Mesenchymal stem cell (in vitro differentiated cells and primary cell): ENCODE data around the gene DHCR24.

Experiments used
- DNase-seq: peaks from one replicate; pipeline ENCODE4 v3.0.0-alpha.2; 2013
- H2AFZ ChIP-seq: one replicate; pipeline ENCODE4 v1.6.1; 2013; ENCODE audit warnings: low read depth, mild to moderate bottlenecking, control low read depth, inconsistent platforms, low read length, moderate library complexity
- H2AK5ac ChIP-seq: 2 replicates; pipeline ENCODE4 v1.6.1; 2013; ENCODE audit warnings: low read length, moderate library complexity, mild to moderate bottlenecking, inconsistent platforms; ENCODE audit not compliant: severe bottlenecking
- H2BK120ac ChIP-seq: one replicate; pipeline ENCODE4 v1.6.1; 2013; ENCODE audit warnings: low read depth, mild to moderate bottlenecking, inconsistent platforms, low read length, moderate library complexity
- H2BK12ac ChIP-seq, 2 experiments: one replicate each; pipeline ENCODE4 v1.6.1; 2013; ENCODE audit warnings: inconsistent platforms in 2 of 2, low read length in 2 of 2, mild to moderate bottlenecking in 2 of 2, moderate library complexity in 2 of 2, control low read depth in 1 of 2
- H2BK15ac ChIP-seq: one replicate; pipeline ENCODE4 v1.6.1; 2013; ENCODE audit warnings: mild to moderate bottlenecking, low read depth, inconsistent platforms; ENCODE audit not compliant: poor library complexity, severe bottlenecking
- H2BK5ac ChIP-seq: 2 replicates; pipeline ENCODE4 v1.6.1; 2013; ENCODE audit warnings: low read depth, mild to moderate bottlenecking, low read length, control low read depth, inconsistent platforms; ENCODE audit not compliant: poor library complexity, severe bottlenecking
- H3K14ac ChIP-seq, 2 experiments: one replicate each; pipeline ENCODE4 v1.6.1; 2013; ENCODE audit warnings: inconsistent platforms in 2 of 2, low read length in 2 of 2, control low read depth in 1 of 2, mild to moderate bottlenecking in 1 of 2, moderate library complexity in 1 of 2
- H3K18ac ChIP-seq, 2 experiments: one replicate each; pipeline ENCODE4 v1.6.1; 2013; ENCODE audit warnings: inconsistent platforms in 2 of 2, low read length in 2 of 2, control low read depth in 1 of 2, low read depth in 1 of 2, mild to moderate bottlenecking in 1 of 2
- H3K23ac ChIP-seq, 2 experiments: one replicate each; pipeline ENCODE4 v1.6.1; 2013; ENCODE audit warnings: inconsistent platforms in 2 of 2, low read length in 2 of 2, mild to moderate bottlenecking in 2 of 2, moderate library complexity in 2 of 2, control low read depth in 1 of 2
- H3K27ac ChIP-seq: 2 replicates; pipeline ENCODE4 v1.5.1; 2013; ENCODE audit warnings: mild to moderate bottlenecking, moderate library complexity, low read length, control low read depth, inconsistent platforms; ENCODE audit not compliant: poor library complexity, severe bottlenecking
- H3K27me3 ChIP-seq, 2 experiments: 2 replicates each; pipeline versions ENCODE4 v1.6.1 to v1.7.0; 2013; ENCODE audit warnings: low read length in 2 of 2, mild to moderate bottlenecking in 2 of 2, moderate library complexity in 2 of 2, control low read depth in 1 of 2, inconsistent platforms in 1 of 2; ENCODE audit not compliant: control insufficient read depth in 1 of 2, insufficient read depth in 1 of 2
- H3K36me3 ChIP-seq, 2 experiments: 2 replicates each; pipeline versions ENCODE4 v1.6.1 to v1.7.0; 2013; ENCODE audit warnings: low read length in 2 of 2, control low read depth in 1 of 2, inconsistent platforms in 1 of 2, low read depth in 1 of 2, mild to moderate bottlenecking in 1 of 2; ENCODE audit not compliant: insufficient read depth in 2 of 2, control insufficient read depth in 1 of 2
- H3K4ac ChIP-seq, 2 experiments: one replicate each; pipeline ENCODE4 v1.6.1; 2013; ENCODE audit warnings: inconsistent platforms in 2 of 2, low read length in 2 of 2, mild to moderate bottlenecking in 2 of 2, moderate library complexity in 2 of 2, control low read depth in 1 of 2, low read depth in 1 of 2
- H3K4me1 ChIP-seq: 2 replicates; pipeline ENCODE4 v1.6.1; 2013; ENCODE audit warnings: low read depth, low read length, control low read depth; ENCODE audit not compliant: control insufficient read depth, insufficient read depth
- H3K4me2 ChIP-seq: 2 replicates; pipeline ENCODE4 v1.6.1; 2013; ENCODE audit warnings: low read length, mild to moderate bottlenecking, inconsistent platforms; ENCODE audit not compliant: poor library complexity, severe bottlenecking
- H3K4me3 ChIP-seq, 2 experiments: 2 replicates each; pipeline versions ENCODE4 v1.5.1 to v1.7.0; 2013; ENCODE audit warnings: low read length in 2 of 2, mild to moderate bottlenecking in 2 of 2, control low read depth in 1 of 2, low read depth in 1 of 2; ENCODE audit not compliant: insufficient read depth in 1 of 2
- H3K79me1 ChIP-seq: replicated peaks from 2 replicates; pipeline ENCODE4 v1.6.1; 2013; ENCODE audit warnings: mild to moderate bottlenecking, control low read depth, low read length, inconsistent platforms; ENCODE audit not compliant: poor library complexity, severe bottlenecking
- H3K9ac ChIP-seq: 2 replicates; pipeline ENCODE4 v1.7.0; 2013; ENCODE audit warnings: mild to moderate bottlenecking, low read length, moderate library complexity
- H3K9me3 ChIP-seq: 2 replicates; pipeline ENCODE4 v1.7.0; 2013; ENCODE audit warnings: mild to moderate bottlenecking, low read length; ENCODE audit not compliant: control insufficient read depth
- H4K8ac ChIP-seq: one replicate; pipeline ENCODE4 v1.6.1; 2013; ENCODE audit warnings: inconsistent platforms, mild to moderate bottlenecking, low read length, moderate library complexity
- H4K91ac ChIP-seq: one replicate; pipeline ENCODE4 v1.6.1; 2013; ENCODE audit warnings: mild to moderate bottlenecking, low read length, inconsistent platforms
- WGBS: methylation state at CpG from one replicate; pipeline ENCODE4 v1.1.7; 2013; ENCODE audit warnings: mixed read lengths; 5-methylcytosine and 5-hydroxymethylcytosine counted together

Gene DHCR24

DNA sequence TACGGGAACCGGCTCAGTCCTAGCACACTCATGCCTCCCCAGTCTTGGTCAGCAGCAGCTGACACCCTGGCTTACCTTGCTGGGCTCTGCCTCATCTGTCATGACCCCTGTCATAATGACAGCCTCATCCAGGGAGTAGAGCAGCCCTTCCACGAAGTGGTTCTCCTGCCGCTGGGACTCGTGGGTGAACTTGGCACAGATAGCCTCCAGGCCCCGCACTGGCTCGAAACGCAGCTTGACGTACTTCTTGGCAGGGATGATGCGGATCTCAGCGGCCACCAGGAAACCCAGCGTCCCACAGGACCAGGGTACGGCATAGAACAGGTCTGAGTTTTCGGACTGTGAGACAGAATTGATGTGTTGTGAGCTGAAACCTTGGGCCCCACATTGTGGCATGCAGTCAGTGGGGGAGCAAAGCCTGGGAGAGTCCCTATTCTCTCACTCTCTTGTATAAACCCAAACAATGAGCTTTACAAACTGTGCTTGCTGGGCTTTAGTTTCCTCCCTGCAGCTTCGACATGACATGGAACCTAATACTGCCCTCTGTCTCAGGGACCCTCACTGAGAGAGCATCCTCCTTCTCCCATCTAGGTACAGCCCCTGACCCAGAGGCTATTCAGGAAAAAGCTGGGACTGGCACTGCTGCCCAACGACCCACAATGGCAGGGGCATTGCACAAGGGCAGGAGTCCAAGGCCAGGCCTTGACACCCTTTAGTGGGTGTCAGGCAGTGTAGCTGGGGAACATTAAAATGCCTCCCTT lies 15.5 kb downstream of the DHCR24 start:
- no peak overlapping the region for H2AFZ ChIP-seq
- no peak overlapping the region for H2BK120ac ChIP-seq
- H3K4me2 ChIP-seq, result no peak overlapping the region
- H3K18ac ChIP-seq, result no peak overlapping the region
- peaks cover 32% of the 10 kb centered on the region for H3K4me1 ChIP-seq
- H3K79me1 ChIP-seq, result peaks cover 31% of the 10 kb centered on the region
- no peak overlapping the region for H2BK15ac ChIP-seq
- no peak overlapping the region for H2BK12ac ChIP-seq
- WGBS, result 94% methylated on average over 16 of the region's 16 CpGs
- no peak overlapping the region for H3K23ac ChIP-seq
- peak overlapping the region; percentile 23 for H4K8ac ChIP-seq
- peaks cover 59 to 79% of the 10 kb centered on the region in 2 experiments for H3K36me3 ChIP-seq
- no peak overlapping the region for H3K4ac ChIP-seq
- no peak overlapping the region for H2BK5ac ChIP-seq
- peak overlapping the region; percentile 18 for H3K27ac ChIP-seq
- H3K4me3 ChIP-seq, result no peak overlapping the region
- no peak overlapping the region for H3K14ac ChIP-seq
- H4K91ac ChIP-seq, result no peak overlapping the region
- no peak for DNase-seq
- H3K27me3 ChIP-seq, result no peaks in the 10 kb centered on the region
- peak overlapping the region; percentile 23 for H2AK5ac ChIP-seq
- no peaks in the 10 kb centered on the region for H3K9me3 ChIP-seq
- no peak overlapping the region for H3K9ac ChIP-seq

DNA sequence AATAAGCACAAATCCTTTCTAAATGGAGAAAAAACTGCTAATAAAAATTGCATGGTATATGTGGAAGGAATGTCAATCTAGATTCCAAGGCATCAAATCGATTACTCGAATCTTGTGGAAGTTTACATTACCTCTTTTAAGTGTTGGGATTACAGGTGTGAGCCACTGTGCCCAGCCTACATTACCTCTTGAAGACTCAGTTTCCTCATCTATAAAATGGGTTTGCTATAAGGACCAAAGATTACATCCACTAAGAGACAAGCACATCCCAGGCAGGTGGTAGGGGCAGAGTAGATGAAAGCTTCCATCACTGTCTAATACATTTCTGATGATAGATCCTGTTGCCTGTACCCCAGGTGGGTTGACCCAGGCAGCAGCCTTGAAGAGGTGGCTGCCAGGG lies 16.1 kb downstream of the DHCR24 start:
- Histone ChIP-seq H2AK5ac (no peak overlapping the region), H3K14ac (no peak overlapping the region)

DNA sequence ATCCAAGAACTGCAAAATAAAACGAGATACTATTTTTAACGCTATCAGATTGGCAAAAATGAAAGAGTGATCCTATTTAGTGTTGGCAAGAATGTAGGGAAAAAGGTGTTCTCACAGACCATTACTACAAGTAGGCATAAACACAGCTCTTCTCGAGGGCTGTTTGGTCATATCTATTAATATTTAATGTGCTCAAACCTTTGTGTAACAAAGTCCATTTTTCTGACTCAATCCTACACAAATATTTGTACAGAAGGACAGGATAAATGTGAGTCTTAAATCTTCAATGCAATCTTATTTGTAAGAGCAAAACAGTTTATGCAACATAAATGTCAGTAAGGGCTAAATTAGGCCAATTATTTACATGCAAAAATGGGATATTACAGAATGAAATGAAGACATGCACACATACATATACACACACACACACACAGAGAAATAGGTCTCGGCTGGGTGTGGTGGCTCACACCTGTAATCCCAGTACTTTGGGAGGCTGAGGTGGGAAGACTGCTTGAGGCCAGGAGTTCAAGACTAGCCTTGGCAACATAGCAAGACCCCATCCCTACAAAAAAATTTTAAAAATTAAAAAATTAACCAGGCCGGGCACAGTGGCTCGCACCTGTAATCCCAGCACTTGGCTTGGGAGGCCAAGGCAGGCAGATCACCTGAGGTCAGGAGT lies 17.7 kb downstream of the DHCR24 start:
- H3K4me1 ChIP-seq, result peaks cover 38% of the 10 kb centered on the region
- H3K36me3 ChIP-seq, result peaks cover 65 to 83% of the 10 kb centered on the region in 2 experiments
- no peak overlapping the region for H3K23ac ChIP-seq
- H3K27me3 ChIP-seq, result no peaks in the 10 kb centered on the region
- H4K8ac ChIP-seq, result no peak overlapping the region
- no peak overlapping the region for H2BK5ac ChIP-seq
- no peak overlapping the region for H3K27ac ChIP-seq
- H3K4ac ChIP-seq, result no peak overlapping the region
- H3K18ac ChIP-seq, result no peak overlapping the region
- no peak overlapping the region for H4K91ac ChIP-seq
- no peak overlapping the region for H3K9ac ChIP-seq
- H2BK120ac ChIP-seq, result no peak overlapping the region
- H3K14ac ChIP-seq, result no peak overlapping the region
- H2BK15ac ChIP-seq, result no peak overlapping the region
- H3K79me1 ChIP-seq, result peaks cover 26% of the 10 kb centered on the region
- H3K9me3 ChIP-seq, result no peaks in the 10 kb centered on the region
- no peak overlapping the region for H3K4me2 ChIP-seq
- no peak overlapping the region for H2AK5ac ChIP-seq
- no peak overlapping the region for H2BK12ac ChIP-seq
- no peak for DNase-seq
- no peak overlapping the region for H3K4me3 ChIP-seq
- 99% methylated on average over 3 of the region's 6 CpGs for WGBS
- H2AFZ ChIP-seq, result no peak overlapping the region

More for the DNA sequence above, 16.1 kb downstream of the DHCR24 start:
- no peak overlapping the region for H2BK120ac ChIP-seq
- no peak overlapping the region for H3K9ac ChIP-seq
- no peak overlapping the region for H3K27ac ChIP-seq
- no peak overlapping the region for H4K91ac ChIP-seq
- DNase-seq, result no peak
- no peaks in the 10 kb centered on the region for H3K9me3 ChIP-seq
- WGBS, result 100% methylated on average over 2 of the region's 2 CpGs
- H2BK15ac ChIP-seq, result no peak overlapping the region
- H4K8ac ChIP-seq, result no peak overlapping the region
- H2BK12ac ChIP-seq, result no peak overlapping the region
- peaks cover 31% of the 10 kb centered on the region for H3K79me1 ChIP-seq
- no peaks in the 10 kb centered on the region for H3K27me3 ChIP-seq
- H3K4me2 ChIP-seq, result no peak overlapping the region
- H3K4me3 ChIP-seq, result no peak overlapping the region
- peaks cover 35% of the 10 kb centered on the region for H3K4me1 ChIP-seq
- no peak overlapping the region for H2BK5ac ChIP-seq
- H3K36me3 ChIP-seq, result peaks cover 61 to 83% of the 10 kb centered on the region in 2 experiments
- no peak overlapping the region for H2AFZ ChIP-seq
- H3K23ac ChIP-seq, result no peak overlapping the region
- H3K18ac ChIP-seq, result no peak overlapping the region
- H3K4ac ChIP-seq, result no peak overlapping the region

DNA sequence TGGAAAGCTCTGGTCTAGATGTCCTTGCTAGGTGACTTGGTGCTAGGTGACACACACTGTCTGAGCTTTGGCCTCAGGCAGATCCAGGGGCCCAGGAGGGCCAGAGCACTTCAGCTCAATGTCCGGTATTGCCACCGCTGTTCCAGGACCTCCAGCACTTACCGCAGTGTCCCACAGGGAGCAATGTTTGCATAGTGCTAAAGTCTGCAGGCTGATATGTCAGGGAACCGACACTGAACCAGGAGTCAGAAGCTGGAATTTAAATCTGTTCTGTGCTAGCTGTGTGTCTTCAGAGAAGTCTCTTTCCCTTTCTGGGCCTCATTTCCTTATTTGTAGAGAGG lies 19.3 kb downstream of the DHCR24 start:
- H3K4me3 ChIP-seq, result no peak overlapping the region
- H3K4me1 ChIP-seq, result peaks cover 38% of the 10 kb centered on the region
- no peak overlapping the region for H2BK15ac ChIP-seq
- 79% methylated on average over 4 of the region's 4 CpGs for WGBS
- no peak overlapping the region for H2BK120ac ChIP-seq
- no peak overlapping the region for H2BK5ac ChIP-seq
- H3K27ac ChIP-seq, result no peak overlapping the region
- peak overlapping the region; percentile 38 for H4K8ac ChIP-seq
- H3K18ac ChIP-seq, result no peak overlapping the region
- peaks cover 28% of the 10 kb centered on the region for H3K79me1 ChIP-seq
- H4K91ac ChIP-seq, result peak overlapping the region; percentile 43
- no peak overlapping the region for H3K4me2 ChIP-seq
- no peaks in the 10 kb centered on the region for H3K9me3 ChIP-seq
- no peaks in the 10 kb centered on the region for H3K27me3 ChIP-seq
- H3K23ac ChIP-seq, result peak overlapping the region in 1 of 2 experiments; percentile 23
- peak overlapping the region; percentile 64 for H2AK5ac ChIP-seq
- no peak overlapping the region for H3K14ac ChIP-seq
- H3K36me3 ChIP-seq, result peaks cover 64 to 78% of the 10 kb centered on the region in 2 experiments
- no peak for DNase-seq
- no peak overlapping the region for H3K9ac ChIP-seq
- no peak overlapping the region for H3K4ac ChIP-seq
- no peak overlapping the region for H2AFZ ChIP-seq
- no peak overlapping the region for H2BK12ac ChIP-seq
